ENCODE measurements around the gene CLEC19A.

Gene CLEC19A

DNA sequence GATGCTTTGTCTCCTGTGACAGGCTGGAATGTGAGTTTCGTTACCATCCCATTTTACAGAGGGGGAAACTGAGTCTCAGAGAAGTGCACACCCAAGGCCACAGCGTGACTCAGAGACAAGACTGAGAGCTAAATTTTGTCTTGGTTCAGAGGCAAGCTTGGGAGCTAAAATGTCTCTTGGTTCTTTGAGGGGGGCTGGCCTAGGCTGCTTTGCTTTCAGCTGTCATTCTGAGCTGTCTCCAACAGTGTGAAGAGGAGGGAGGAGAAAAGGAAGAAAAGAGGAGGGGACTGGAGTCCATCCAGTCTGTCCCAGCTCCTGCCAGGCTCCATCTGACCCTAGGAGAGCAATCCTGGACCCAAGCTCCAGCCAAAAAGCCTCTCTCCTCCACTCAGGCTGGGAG is at the start of gene CLEC19A:
Gene CLEC19A (plus strand): TSS at position 301 of the 400 bp plus-strand sequence. CDS start 121 bp downstream, outside the sequence.
- no peak for DNase-seq
- TF ChIP-seq, protein P1, sequence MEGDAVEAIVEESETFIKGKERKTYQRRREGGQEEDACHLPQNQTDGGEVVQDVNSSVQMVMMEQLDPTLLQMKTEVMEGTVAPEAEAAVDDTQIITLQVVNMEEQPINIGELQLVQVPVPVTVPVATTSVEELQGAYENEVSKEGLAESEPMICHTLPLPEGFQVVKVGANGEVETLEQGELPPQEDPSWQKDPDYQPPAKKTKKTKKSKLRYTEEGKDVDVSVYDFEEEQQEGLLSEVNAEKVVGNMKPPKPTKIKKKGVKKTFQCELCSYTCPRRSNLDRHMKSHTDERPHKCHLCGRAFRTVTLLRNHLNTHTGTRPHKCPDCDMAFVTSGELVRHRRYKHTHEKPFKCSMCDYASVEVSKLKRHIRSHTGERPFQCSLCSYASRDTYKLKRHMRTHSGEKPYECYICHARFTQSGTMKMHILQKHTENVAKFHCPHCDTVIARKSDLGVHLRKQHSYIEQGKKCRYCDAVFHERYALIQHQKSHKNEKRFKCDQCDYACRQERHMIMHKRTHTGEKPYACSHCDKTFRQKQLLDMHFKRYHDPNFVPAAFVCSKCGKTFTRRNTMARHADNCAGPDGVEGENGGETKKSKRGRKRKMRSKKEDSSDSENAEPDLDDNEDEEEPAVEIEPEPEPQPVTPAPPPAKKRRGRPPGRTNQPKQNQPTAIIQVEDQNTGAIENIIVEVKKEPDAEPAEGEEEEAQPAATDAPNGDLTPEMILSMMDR (IDR thresholded peaks at IDR 0.05), result no peak
- Mint-ChIP-seq H3K36me3 (ENCODE audit: low read depth) (no peaks in the 10 kb centered on the region), H3K4me1 (peaks cover 42% of the 10 kb centered on the region), H3K9me3 (no peaks in the 10 kb centered on the region), H3K27ac (no peak within 1 kb of the TSS), H3K27me3 (ENCODE audit: low read depth, poor library complexity) (no peaks in the 10 kb centered on the region), H3K4me3 (no peak within 1 kb of the TSS)

DNA sequence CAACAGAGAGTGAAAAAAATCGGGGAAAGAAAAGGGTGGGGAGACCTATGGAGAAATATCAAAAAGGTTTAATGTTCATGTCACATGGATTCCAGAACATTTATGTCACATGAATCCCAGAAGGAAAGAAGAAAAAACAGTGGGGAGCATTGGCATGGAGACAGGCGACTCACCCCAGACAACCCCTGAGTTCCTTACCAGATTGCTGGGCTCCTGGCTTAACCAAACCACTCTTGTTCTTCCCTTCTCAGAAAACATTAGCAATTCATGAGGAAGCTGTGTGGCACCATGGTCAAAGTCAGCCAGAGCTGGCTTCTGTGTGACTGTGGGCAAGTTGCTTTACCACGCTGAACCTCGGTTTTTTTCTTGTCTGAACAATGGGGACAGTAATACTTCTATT is 49.6 kb upstream of the CLEC19A start:
- H3K36me3 Mint-ChIP-seq (ENCODE audit: low read depth), result peaks cover 14% of the 10 kb centered on the region
- TF ChIP-seq, protein P1 (IDR thresholded peaks at IDR 0.05), result no peak
- peaks cover 5% of the 10 kb centered on the region for H3K4me1 Mint-ChIP-seq
- no peak for DNase-seq
- no peak overlapping the region for H3K4me3 Mint-ChIP-seq
- H3K27ac Mint-ChIP-seq, result no peak overlapping the region
- peaks cover 8% of the 10 kb centered on the region for H3K27me3 Mint-ChIP-seq (ENCODE audit: low read depth, poor library complexity)
- H3K9me3 Mint-ChIP-seq, result peaks cover 24% of the 10 kb centered on the region

DNA sequence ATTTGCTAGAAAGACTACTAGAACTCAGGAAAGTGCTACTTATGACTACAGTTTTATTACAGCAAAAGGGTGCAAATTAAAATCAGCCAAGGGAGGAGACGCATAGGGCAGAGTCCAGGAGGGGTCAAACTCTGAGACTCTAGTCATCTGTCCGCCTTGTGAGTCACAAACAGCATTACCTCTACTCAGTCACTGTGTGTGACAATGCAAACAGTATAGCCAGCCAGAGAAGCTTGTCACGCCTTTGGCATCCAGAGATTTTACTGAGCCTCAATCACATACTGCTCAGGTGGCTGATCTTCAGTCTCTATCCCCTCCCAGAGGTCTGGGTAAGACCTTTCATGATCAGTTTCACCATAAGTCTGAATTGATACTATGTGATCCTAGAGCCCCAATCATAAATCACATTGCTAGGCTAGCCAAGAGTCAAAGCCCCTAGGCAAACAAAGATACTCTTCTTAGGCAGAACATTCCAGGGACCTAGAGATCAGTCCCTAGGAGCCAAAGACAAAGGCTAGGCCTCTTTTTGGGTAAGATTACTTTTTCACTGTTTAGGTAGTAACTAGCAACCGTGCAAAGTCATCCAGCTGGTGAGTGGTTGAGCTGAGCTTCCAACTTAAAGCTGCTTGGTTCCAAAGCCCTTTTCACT is 48.8 kb upstream of the CLEC19A start:
- DNase-seq, result no peak
- Mint-ChIP-seq H3K9me3 (peaks cover 24% of the 10 kb centered on the region), H3K36me3 (ENCODE audit: low read depth) (peaks cover 14% of the 10 kb centered on the region), H3K4me1 (peaks cover 2% of the 10 kb centered on the region), H3K4me3 (no peak overlapping the region), H3K27ac (no peak overlapping the region), H3K27me3 (ENCODE audit: low read depth, poor library complexity) (peaks cover 8% of the 10 kb centered on the region)
- TF ChIP-seq, protein P1 (IDR thresholded peaks at IDR 0.05), result no peak

DNA sequence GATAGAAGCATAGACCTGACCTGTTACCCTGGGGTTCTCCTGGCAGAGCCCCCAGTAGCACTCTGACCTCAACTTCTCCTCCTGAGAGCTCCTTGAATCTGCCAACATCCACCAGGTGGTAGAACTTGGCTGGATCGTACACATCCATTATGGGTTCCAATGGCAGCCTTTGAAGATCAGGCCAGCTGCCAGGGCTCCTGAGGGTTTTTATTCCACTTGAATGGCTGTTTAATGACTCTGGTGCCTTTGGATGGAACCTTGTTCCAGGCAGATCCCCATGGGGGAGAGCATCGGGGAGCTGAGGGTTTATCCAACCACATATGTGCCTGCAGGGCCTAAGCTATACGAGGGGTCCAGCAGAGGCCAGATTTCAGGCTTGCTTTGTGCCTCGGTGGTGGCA is 47.1 kb upstream of the CLEC19A start:
- Mint-ChIP-seq H3K36me3 (ENCODE audit: low read depth) (peaks cover 14% of the 10 kb centered on the region), H3K9me3 (peaks cover 24% of the 10 kb centered on the region), H3K27ac (no peak overlapping the region), H3K4me1 (no peaks in the 10 kb centered on the region), H3K27me3 (ENCODE audit: low read depth, poor library complexity) (peaks cover 8% of the 10 kb centered on the region), H3K4me3 (no peak overlapping the region)
- DNase-seq, result no peak
- TF ChIP-seq, protein P1 (IDR thresholded peaks at IDR 0.05), result no peak

DNA sequence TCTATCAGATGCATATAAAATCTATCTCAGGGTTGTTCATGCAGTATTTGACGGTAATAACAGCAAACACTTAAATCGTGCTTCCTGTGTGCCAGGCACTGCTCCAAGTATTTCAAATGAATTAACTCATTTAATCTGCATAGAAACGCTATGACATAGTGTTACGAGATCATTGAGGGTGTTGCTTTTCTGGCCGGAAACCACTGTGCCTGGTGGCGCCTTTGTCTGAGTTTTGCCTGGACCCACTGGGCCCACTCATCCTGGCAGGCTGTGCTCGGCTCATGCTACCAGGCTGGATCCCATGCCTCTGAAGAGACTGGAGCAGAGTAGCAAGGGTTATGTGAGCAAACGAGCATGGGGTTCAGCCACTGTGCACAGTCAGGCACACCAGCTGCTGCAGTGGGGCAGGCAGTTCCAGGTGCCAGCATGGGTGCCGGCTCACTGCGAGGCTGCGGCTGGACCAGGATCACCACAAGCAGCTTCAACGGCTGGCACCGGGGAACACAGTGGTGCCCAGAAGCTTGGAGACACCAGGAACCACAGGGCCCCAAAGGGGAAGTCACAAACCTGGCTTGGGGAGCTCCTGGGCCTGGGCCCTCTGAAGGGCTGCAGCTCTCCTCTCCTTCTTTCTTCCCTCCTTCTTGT is 45.9 kb upstream of the CLEC19A start:
- H3K9me3 Mint-ChIP-seq, result peaks cover 22% of the 10 kb centered on the region
- H3K4me3 Mint-ChIP-seq, result no peak overlapping the region
- DNase-seq, result no peak
- H3K36me3 Mint-ChIP-seq (ENCODE audit: low read depth), result peaks cover 14% of the 10 kb centered on the region
- H3K4me1 Mint-ChIP-seq, result no peaks in the 10 kb centered on the region
- TF ChIP-seq, protein P1 (IDR thresholded peaks at IDR 0.05), result no peak
- H3K27me3 Mint-ChIP-seq (ENCODE audit: low read depth, poor library complexity), result peaks cover 8% of the 10 kb centered on the region
- H3K27ac Mint-ChIP-seq, result no peak overlapping the region

DNA sequence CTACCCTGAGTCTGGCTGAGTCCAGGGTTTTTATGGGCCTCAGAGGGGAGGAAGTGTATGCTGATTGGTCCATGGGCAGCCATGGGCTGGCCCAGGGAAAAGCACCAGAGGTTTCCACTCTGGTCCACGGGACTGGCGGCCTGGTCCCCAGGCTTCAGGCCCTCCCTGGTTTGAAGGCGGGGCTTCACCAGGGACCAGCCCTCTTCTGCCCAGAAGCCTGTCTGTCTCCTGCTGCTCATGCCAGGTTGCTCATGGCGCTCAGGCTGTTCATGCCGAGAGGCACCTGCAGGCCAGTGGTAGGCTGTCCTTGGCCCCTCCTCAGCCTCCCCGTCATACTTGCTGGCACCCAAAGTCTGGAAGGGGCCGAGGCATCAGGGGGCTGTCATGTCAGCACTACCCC is 45.0 kb upstream of the CLEC19A start:
- Mint-ChIP-seq H3K27me3 (ENCODE audit: low read depth, poor library complexity) (peaks cover 5% of the 10 kb centered on the region), H3K4me1 (no peaks in the 10 kb centered on the region), H3K4me3 (no peak overlapping the region), H3K9me3 (peaks cover 13% of the 10 kb centered on the region), H3K27ac (no peak overlapping the region), H3K36me3 (ENCODE audit: low read depth) (peaks cover 6% of the 10 kb centered on the region)
- TF ChIP-seq, protein P1 (IDR thresholded peaks at IDR 0.05), result no peak
- no peak for DNase-seq
